GM23338 (cell line): Measurements from ENCODE around the gene ARPC1A.

ENCODE experiments used
- CREB1 ChIP-seq: fragments of 250-450 bp; sonication (Bioruptor Pico); IDR thresholded peaks from 2 replicates; pipeline ENCODE4 v1.5.0; 2020; ENCODE audit warnings: low read depth, mild to moderate bottlenecking, moderate library complexity
- EZH2 ChIP-seq: fragments of 200-600 bp; sonication (generic); IDR thresholded peaks from one replicate; pipeline ENCODE4 v1.8.0; 2017; ENCODE audit warnings: antibody characterized with exemption, mild to moderate bottlenecking, low read depth; ENCODE audit not compliant: unreplicated experiment
- EZH2phosphoT487 ChIP-seq: fragments of 200-600 bp; sonication (generic); IDR thresholded peaks from one replicate; pipeline ENCODE4 v1.8.1; 2018; ENCODE audit warnings: antibody characterized with exemption; ENCODE audit not compliant: unreplicated experiment
- JUNB ChIP-seq: IDR thresholded peaks from one replicate; pipeline ENCODE4 v1.6.1; 2016; ENCODE audit warnings: antibody characterized with exemption; ENCODE audit not compliant: unreplicated experiment
- NANOG ChIP-seq: IDR thresholded peaks from 2 replicates; pipeline ENCODE4 v1.6.1; 2016; ENCODE audit warnings: antibody characterized with exemption, borderline replicate concordance
- POLR2AphosphoS5 ChIP-seq: IDR thresholded peaks from 2 replicates; pipeline ENCODE4 v1.6.1; 2016; ENCODE audit warnings: antibody characterized with exemption, low read depth
- ZNF331 ChIP-seq: fragments of 250-450 bp; sonication (Bioruptor Pico); IDR thresholded peaks from 2 replicates; pipeline ENCODE4 v1.5.0; 2020; ENCODE audit warnings: low read depth, mild to moderate bottlenecking, moderate library complexity
- TF ChIP-seq, protein P1 (sequence below), 2 experiments: fragments of 200-600 bp in 1 of 2; sonication (generic) in 1 of 2; conservative IDR thresholded peaks; 2 replicates each; pipeline versions ENCODE4 v1.5.1 to v1.6.1; 2016 to 2017; ENCODE audit warnings: antibody characterized with exemption in 2 of 2, low read depth in 2 of 2, mild to moderate bottlenecking in 2 of 2, moderate library complexity in 1 of 2
- TF ChIP-seq, protein P2 (sequence below): IDR thresholded peaks from one replicate; pipeline ENCODE4 v1.6.1; 2018; ENCODE audit warnings: antibody characterized with exemption; ENCODE audit not compliant: unreplicated experiment

DNA sequence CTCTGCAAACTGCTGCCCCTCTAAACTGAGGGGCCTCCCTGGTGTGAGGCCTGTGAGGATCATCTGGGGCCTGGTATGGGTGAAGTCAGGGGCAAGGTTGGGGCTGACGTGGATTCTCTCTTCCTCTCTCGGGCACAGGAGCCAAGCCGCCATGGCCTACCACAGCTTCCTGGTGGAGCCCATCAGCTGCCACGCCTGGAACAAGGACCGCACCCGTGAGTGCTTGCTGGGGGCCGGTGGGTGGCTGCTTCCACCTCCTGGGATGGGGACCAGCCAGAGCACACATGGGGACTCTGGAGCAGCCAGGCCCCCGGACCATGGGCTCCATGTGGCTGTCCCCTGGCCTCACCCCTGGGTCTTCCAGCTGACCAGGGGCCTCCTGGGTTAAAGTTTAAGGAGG, 59.9 kb downstream of the ARPC1A start:
- TF ChIP-seq, protein P1, sequence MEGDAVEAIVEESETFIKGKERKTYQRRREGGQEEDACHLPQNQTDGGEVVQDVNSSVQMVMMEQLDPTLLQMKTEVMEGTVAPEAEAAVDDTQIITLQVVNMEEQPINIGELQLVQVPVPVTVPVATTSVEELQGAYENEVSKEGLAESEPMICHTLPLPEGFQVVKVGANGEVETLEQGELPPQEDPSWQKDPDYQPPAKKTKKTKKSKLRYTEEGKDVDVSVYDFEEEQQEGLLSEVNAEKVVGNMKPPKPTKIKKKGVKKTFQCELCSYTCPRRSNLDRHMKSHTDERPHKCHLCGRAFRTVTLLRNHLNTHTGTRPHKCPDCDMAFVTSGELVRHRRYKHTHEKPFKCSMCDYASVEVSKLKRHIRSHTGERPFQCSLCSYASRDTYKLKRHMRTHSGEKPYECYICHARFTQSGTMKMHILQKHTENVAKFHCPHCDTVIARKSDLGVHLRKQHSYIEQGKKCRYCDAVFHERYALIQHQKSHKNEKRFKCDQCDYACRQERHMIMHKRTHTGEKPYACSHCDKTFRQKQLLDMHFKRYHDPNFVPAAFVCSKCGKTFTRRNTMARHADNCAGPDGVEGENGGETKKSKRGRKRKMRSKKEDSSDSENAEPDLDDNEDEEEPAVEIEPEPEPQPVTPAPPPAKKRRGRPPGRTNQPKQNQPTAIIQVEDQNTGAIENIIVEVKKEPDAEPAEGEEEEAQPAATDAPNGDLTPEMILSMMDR (conservative IDR thresholded peaks at IDR 0.05; ENCODE audit: low read depth in 2 of 2): no peak
- TF ChIP-seq POLR2AphosphoS5: no peak
- TF ChIP-seq, protein P2, sequence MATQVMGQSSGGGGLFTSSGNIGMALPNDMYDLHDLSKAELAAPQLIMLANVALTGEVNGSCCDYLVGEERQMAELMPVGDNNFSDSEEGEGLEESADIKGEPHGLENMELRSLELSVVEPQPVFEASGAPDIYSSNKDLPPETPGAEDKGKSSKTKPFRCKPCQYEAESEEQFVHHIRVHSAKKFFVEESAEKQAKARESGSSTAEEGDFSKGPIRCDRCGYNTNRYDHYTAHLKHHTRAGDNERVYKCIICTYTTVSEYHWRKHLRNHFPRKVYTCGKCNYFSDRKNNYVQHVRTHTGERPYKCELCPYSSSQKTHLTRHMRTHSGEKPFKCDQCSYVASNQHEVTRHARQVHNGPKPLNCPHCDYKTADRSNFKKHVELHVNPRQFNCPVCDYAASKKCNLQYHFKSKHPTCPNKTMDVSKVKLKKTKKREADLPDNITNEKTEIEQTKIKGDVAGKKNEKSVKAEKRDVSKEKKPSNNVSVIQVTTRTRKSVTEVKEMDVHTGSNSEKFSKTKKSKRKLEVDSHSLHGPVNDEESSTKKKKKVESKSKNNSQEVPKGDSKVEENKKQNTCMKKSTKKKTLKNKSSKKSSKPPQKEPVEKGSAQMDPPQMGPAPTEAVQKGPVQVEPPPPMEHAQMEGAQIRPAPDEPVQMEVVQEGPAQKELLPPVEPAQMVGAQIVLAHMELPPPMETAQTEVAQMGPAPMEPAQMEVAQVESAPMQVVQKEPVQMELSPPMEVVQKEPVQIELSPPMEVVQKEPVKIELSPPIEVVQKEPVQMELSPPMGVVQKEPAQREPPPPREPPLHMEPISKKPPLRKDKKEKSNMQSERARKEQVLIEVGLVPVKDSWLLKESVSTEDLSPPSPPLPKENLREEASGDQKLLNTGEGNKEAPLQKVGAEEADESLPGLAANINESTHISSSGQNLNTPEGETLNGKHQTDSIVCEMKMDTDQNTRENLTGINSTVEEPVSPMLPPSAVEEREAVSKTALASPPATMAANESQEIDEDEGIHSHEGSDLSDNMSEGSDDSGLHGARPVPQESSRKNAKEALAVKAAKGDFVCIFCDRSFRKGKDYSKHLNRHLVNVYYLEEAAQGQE: no peak
- TF ChIP-seq JUNB: no peak
- TF ChIP-seq EZH2: no peak
- no peak for TF ChIP-seq NANOG
- no peak for TF ChIP-seq CREB1 (CRISPR knock-in tag)
- no peak for TF ChIP-seq EZH2phosphoT487
- TF ChIP-seq ZNF331 (CRISPR knock-in tag): no peak
